GM21423 (cell line): ENCODE data around the gene DHRS11.
A peak's percentile ranks its signal among the peaks of the same experiment; 100 is the strongest.

Experiments used
- ATAC-seq: cut with Tn5 transposase; IDR thresholded peaks from one replicate; pipeline ENCODE4 v1.9.1; 2021; ENCODE audit warnings: mild to moderate bottlenecking, moderate library complexity; ENCODE audit not compliant: unreplicated experiment

Gene DHRS11

GRCh38 chr17:36591434-36592315 lies at the start of gene DHRS11:
TSS of gene DHRS11 (plus strand) at chr17:36591879. CDS start at chr17:36592010, 131 bp downstream.
- peak; percentile 82 for ATAC-seq

GRCh38 chr17:36542755-36543154 lies 48.9 kb upstream of the DHRS11 start:
- ATAC-seq, result no peak

- ATAC-seq, result peak; percentile 15
These were observed 47.7 kb upstream of the DHRS11 start for GRCh38 chr17:36544044-36544306.

- ATAC-seq, result peak; percentile 43
These were observed 47.2 kb upstream of the DHRS11 start, which contains the start of gene GGNBP2 for GRCh38 chr17:36544307-36545076. TSS of gene GGNBP2 (plus strand) at chr17:36544919. CDS start at chr17:36545725, 806 bp downstream.

- no peak for ATAC-seq
These were observed 46.6 kb upstream of the DHRS11 start for GRCh38 chr17:36545077-36545464.

- peak; percentile 62 for ATAC-seq
These were observed 45.9 kb upstream of the DHRS11 start for GRCh38 chr17:36545465-36546417.

GRCh38 chr17:36546418-36547093 lies 45.1 kb upstream of the DHRS11 start:
- ATAC-seq, result no peak

GRCh38 chr17:36547776-36548175 lies 43.9 kb upstream of the DHRS11 start:
- ATAC-seq, result no peak

GRCh38 chr17:36550491-36551417 lies 40.9 kb upstream of the DHRS11 start:
- ATAC-seq, result no peak

GRCh38 chr17:36553459-36553858 lies 38.2 kb upstream of the DHRS11 start:
- no peak for ATAC-seq

- ATAC-seq, result no peak
These were observed 25.6 kb upstream of the DHRS11 start for GRCh38 chr17:36566081-36566480.

GRCh38 chr17:36575028-36575427 lies 16.7 kb upstream of the DHRS11 start:
- ATAC-seq, result no peak

GRCh38 chr17:36576793-36577192 lies 14.9 kb upstream of the DHRS11 start:
- ATAC-seq, result no peak

- no peak for ATAC-seq
These were observed 13.0 kb upstream of the DHRS11 start for GRCh38 chr17:36578671-36579070.

GRCh38 chr17:36583787-36584186 lies 7.9 kb upstream of the DHRS11 start:
- no peak for ATAC-seq

- ATAC-seq, result no peak
These were observed 5.5 kb upstream of the DHRS11 start for GRCh38 chr17:36586138-36586537.

GRCh38 chr17:36590082-36590481 lies 1.6 kb upstream of the DHRS11 start:
- no peak for ATAC-seq

- no peak for ATAC-seq
These were observed 637 bp downstream of the DHRS11 start for GRCh38 chr17:36592316-36592715.

- ATAC-seq, result no peak
These were observed 1.1 kb downstream of the DHRS11 start for GRCh38 chr17:36592716-36593321.
